Measurements from ENCODE around the gene SMIM8.

The SMIM8 gene

GRCh38 chr6:87336367-87336766 is 14.0 kb downstream of the SMIM8 start:
- DNase-seq (ENCODE audit: low read depth) = no peak

- no peak for DNase-seq (ENCODE audit: low read depth)
Observed at GRCh38 chr6:87340230-87340629, 17.8 kb downstream of the SMIM8 start.

GRCh38 chr6:87341158-87341557 is 18.8 kb downstream of the SMIM8 start:
- DNase-seq (ENCODE audit: low read depth) = no peak

- DNase-seq (ENCODE audit: low read depth) = no peak
Observed at GRCh38 chr6:87341899-87342298, 19.5 kb downstream of the SMIM8 start.

- no peak for DNase-seq (ENCODE audit: low read depth)
Observed at GRCh38 chr6:87342829-87343228, 20.4 kb downstream of the SMIM8 start.

GRCh38 chr6:87344731-87345130 is 22.3 kb downstream of the SMIM8 start, which contains the start of gene C6orf163:
Gene C6orf163, plus strand, starts transcription at chr6:87344813. Its CDS starts 287 bp downstream, at chr6:87345100.
- DNase-seq (ENCODE audit: low read depth) = no peak

GRCh38 chr6:87346700-87347099 is 24.3 kb downstream of the SMIM8 start:
- no peak for DNase-seq (ENCODE audit: low read depth)

GRCh38 chr6:87349896-87350295 is 27.5 kb downstream of the SMIM8 start:
- DNase-seq (ENCODE audit: low read depth) = no peak

GRCh38 chr6:87350516-87350915 is 28.1 kb downstream of the SMIM8 start:
- no peak for DNase-seq (ENCODE audit: low read depth)

GRCh38 chr6:87351583-87351982 is 29.2 kb downstream of the SMIM8 start:
- no peak for DNase-seq (ENCODE audit: low read depth)

- no peak for DNase-seq (ENCODE audit: low read depth)
Observed at GRCh38 chr6:87356181-87356580, 33.8 kb downstream of the SMIM8 start.

GRCh38 chr6:87357479-87358196 is 35.2 kb downstream of the SMIM8 start:
- no peak for DNase-seq (ENCODE audit: low read depth)

- no peak for DNase-seq (ENCODE audit: low read depth)
Observed at GRCh38 chr6:87364602-87365252, 42.3 kb downstream of the SMIM8 start.

- no peak for DNase-seq (ENCODE audit: low read depth)
Observed at GRCh38 chr6:87366072-87366827, 43.9 kb downstream of the SMIM8 start.

GRCh38 chr6:87366899-87367298 is 44.5 kb downstream of the SMIM8 start:
- no peak for DNase-seq (ENCODE audit: low read depth)

- no peak for DNase-seq (ENCODE audit: low read depth)
Observed at GRCh38 chr6:87373377-87373776, 51.0 kb downstream of the SMIM8 start.

GRCh38 chr6:87375315-87375714 is 52.9 kb downstream of the SMIM8 start:
- no peak for DNase-seq (ENCODE audit: low read depth)

GRCh38 chr6:87376643-87377042 is 54.3 kb downstream of the SMIM8 start:
- DNase-seq (ENCODE audit: low read depth) = no peak

- no peak for DNase-seq (ENCODE audit: low read depth)
Observed at GRCh38 chr6:87378947-87379346, 56.6 kb downstream of the SMIM8 start.

- no peak for DNase-seq (ENCODE audit: low read depth)
Observed at GRCh38 chr6:87382861-87383260, 60.5 kb downstream of the SMIM8 start.

- DNase-seq (ENCODE audit: low read depth) = no peak
Observed at GRCh38 chr6:87384038-87384437, 61.6 kb downstream of the SMIM8 start.

- DNase-seq (ENCODE audit: low read depth) = no peak
Observed at GRCh38 chr6:87384449-87384848, 62.1 kb downstream of the SMIM8 start.

GRCh38 chr6:87391334-87391733 is 68.9 kb downstream of the SMIM8 start:
- DNase-seq (ENCODE audit: low read depth) = no peak
